ENCODE data around the gene TECPR1.

TECPR1 gene

GRCh38 chr7:98168181-98168903 lies 83.7 kb downstream of the TECPR1 start (continued):
- no peak for TF ChIP-seq ZNF391 (tag by site-specific recombination; IDR thresholded peaks at IDR 0.05; ENCODE audit: borderline replicate concordance, low read depth)
- no peak for TF ChIP-seq ZNF830 (tag by site-specific recombination; IDR thresholded peaks at IDR 0.05; ENCODE audit: low read depth)
- no peak for TF ChIP-seq ZNF280C (tag by site-specific recombination; IDR thresholded peaks at IDR 0.05)
- TF ChIP-seq ZNF488 (tag by site-specific recombination; IDR thresholded peaks at IDR 0.05), result no peak
- TF ChIP-seq ZNF423 (tag by site-specific recombination; IDR thresholded peaks at IDR 0.05), result no peak
- TF ChIP-seq ZNF580 (tag by site-specific recombination; IDR thresholded peaks at IDR 0.05), result no peak
- TF ChIP-seq BCL6B (tag by site-specific recombination; IDR thresholded peaks at IDR 0.05), result no peak
- no peak for TF ChIP-seq ZNF416 (tag by site-specific recombination; IDR thresholded peaks at IDR 0.05)
- TF ChIP-seq ZNF514 (tag by site-specific recombination; IDR thresholded peaks at IDR 0.05), result no peak
- TF ChIP-seq ZNF645 (tag by site-specific recombination; IDR thresholded peaks at IDR 0.05), result no peak
- TF ChIP-seq ZNF404 (tag by site-specific recombination; IDR thresholded peaks at IDR 0.05), result no peak
- TF ChIP-seq BCL11A (tag by site-specific recombination; IDR thresholded peaks at IDR 0.05; ENCODE audit: low read depth), result no peak
- no peak for TF ChIP-seq ZNF311 (tag by site-specific recombination; IDR thresholded peaks at IDR 0.05; ENCODE audit: borderline replicate concordance)
- no peak for TF ChIP-seq ZNF585B (tag by site-specific recombination; IDR thresholded peaks at IDR 0.05)
- TF ChIP-seq ZEB2 (tag by site-specific recombination; IDR thresholded peaks at IDR 0.05), result peak; percentile 80
- TF ChIP-seq ZNF561 (tag by site-specific recombination; IDR thresholded peaks at IDR 0.05; ENCODE audit: borderline replicate concordance), result 0 out of 2 replicates have a peak, but pooled peaks have one; percentile 48
- TF ChIP-seq PRDM6 (tag by site-specific recombination; IDR thresholded peaks at IDR 0.05), result no peak
- TF ChIP-seq ZNF624 (tag by site-specific recombination; IDR thresholded peaks at IDR 0.05), result no peak
- TF ChIP-seq MZF1 (tag by site-specific recombination; IDR thresholded peaks at IDR 0.05; ENCODE audit: borderline replicate concordance), result no peak

Measured in HEK293 (cell line).